Mesendoderm (in vitro differentiated cells): ENCODE results near the gene KRTAP5-4.
"Not testable (repeated sequence)": the region's sequence is repeated elsewhere in the genome, so short reads cannot be mapped to it uniquely, and the experiment has no call there.

Source experiments
- DNase-seq: peaks from one replicate; pipeline ENCODE4 v3.0.0; 2013
- H2AK5ac ChIP-seq: 2 replicates; pipeline ENCODE4 v1.6.1; 2013; ENCODE audit warnings: low read length, inconsistent platforms
- H2BK120ac ChIP-seq: 2 replicates; pipeline ENCODE4 v1.6.1; 2013; ENCODE audit warnings: low read depth, mild to moderate bottlenecking, low read length, moderate library complexity, mixed read lengths
- H2BK15ac ChIP-seq: replicated peaks from 2 replicates; pipeline ENCODE4 v1.6.1; 2013; ENCODE audit warnings: low read depth, mild to moderate bottlenecking, moderate library complexity
- H2BK5ac ChIP-seq: 2 replicates; pipeline ENCODE4 v1.6.1; 2013; ENCODE audit warnings: low read length, inconsistent platforms
- H3K18ac ChIP-seq: 2 replicates; pipeline ENCODE4 v1.6.1; 2013; ENCODE audit warnings: mild to moderate bottlenecking, low read length, mixed read lengths
- H3K23ac ChIP-seq: one replicate; pipeline ENCODE4 v1.6.1; 2013; ENCODE audit warnings: low read length
- H3K27ac ChIP-seq: 2 replicates; pipeline ENCODE4 v1.5.1; 2013; ENCODE audit warnings: low read depth, mild to moderate bottlenecking, inconsistent platforms, low read length, moderate library complexity
- H3K27me3 ChIP-seq: 2 replicates; pipeline ENCODE4 v1.6.1; 2013; ENCODE audit warnings: low read length, control low read depth, mild to moderate bottlenecking, inconsistent platforms; ENCODE audit not compliant: insufficient read depth, poor library complexity
- H3K36me3 ChIP-seq: 2 replicates; pipeline ENCODE4 v1.6.1; 2013; ENCODE audit warnings: low read length, inconsistent platforms; ENCODE audit not compliant: control insufficient read depth, insufficient read depth
- H3K4ac ChIP-seq: one replicate; pipeline ENCODE4 v1.6.1; 2013; ENCODE audit warnings: low read depth, mild to moderate bottlenecking, low read length, moderate library complexity
- H3K4me1 ChIP-seq: 2 replicates; pipeline ENCODE4 v1.6.1; 2013; ENCODE audit warnings: low read depth, low read length, inconsistent platforms; ENCODE audit not compliant: control insufficient read depth
- H3K4me2 ChIP-seq: 2 replicates; pipeline ENCODE4 v1.6.1; 2013; ENCODE audit warnings: low read length
- H3K4me3 ChIP-seq: 2 replicates; pipeline ENCODE4 v1.5.1; 2013; ENCODE audit warnings: mild to moderate bottlenecking, low read length
- H3K56ac ChIP-seq: one replicate; pipeline ENCODE4 v1.6.1; 2013; ENCODE audit warnings: low read length
- H3K79me1 ChIP-seq: 2 replicates; pipeline ENCODE4 v1.6.1; 2013; ENCODE audit warnings: low read length, inconsistent platforms
- H3K79me2 ChIP-seq: 2 replicates; pipeline ENCODE4 v1.6.1; 2013; ENCODE audit warnings: mild to moderate bottlenecking, low read length; ENCODE audit not compliant: control insufficient read depth, insufficient read depth
- H3K9ac ChIP-seq: 2 replicates; pipeline ENCODE4 v1.6.1; 2013; ENCODE audit warnings: low read length, inconsistent platforms
- H4K5ac ChIP-seq: one replicate; pipeline ENCODE4 v1.6.1; 2013; ENCODE audit warnings: low read length
- H4K8ac ChIP-seq: one replicate; pipeline ENCODE4 v1.6.1; 2013; ENCODE audit warnings: low read depth, mild to moderate bottlenecking, control low read depth, low read length, moderate library complexity
- WGBS: extraction: QIAGEN DNeasy Blood & Tissue Kit; methylation state at CpG from one replicate; pipeline ENCODE4 v1.1.7; 2013; ENCODE audit warnings: low lambda C conversion rate, missing lambda C conversion rate; ENCODE audit not compliant: insufficient coverage; ENCODE audit errors: extremely low coverage; 5-methylcytosine and 5-hydroxymethylcytosine counted together

The KRTAP5-4 gene

GRCh38 chr11:1647901-1648652 is 26.1 kb upstream of the KRTAP5-4 start:
- no peaks in the 10 kb centered on the region for H3K27me3 ChIP-seq
- H2BK15ac ChIP-seq: no peak overlapping the region
- DNase-seq: no peak
- no peaks in the 10 kb centered on the region for H3K79me1 ChIP-seq
- no peak overlapping the region for H3K27ac ChIP-seq
- no peak overlapping the region for H3K18ac ChIP-seq
- H3K4me2 ChIP-seq: no peak overlapping the region
- H3K56ac ChIP-seq: no peak overlapping the region
- no peak overlapping the region for H2BK5ac ChIP-seq
- H3K23ac ChIP-seq: no peak overlapping the region
- H3K79me2 ChIP-seq: no peaks in the 10 kb centered on the region
- no peak overlapping the region for H3K9ac ChIP-seq
- no peak overlapping the region for H4K8ac ChIP-seq
- no peak overlapping the region for H4K5ac ChIP-seq
- no peaks in the 10 kb centered on the region for H3K4me1 ChIP-seq
- no peak overlapping the region for H2AK5ac ChIP-seq
- H3K36me3 ChIP-seq: no peaks in the 10 kb centered on the region
- H3K4ac ChIP-seq: no peak overlapping the region
- WGBS: no CpG with 5 or more reads among the region's 35 CpGs
- H3K4me3 ChIP-seq: no peak overlapping the region
- H2BK120ac ChIP-seq: no peak overlapping the region

GRCh38 chr11:1646540-1646939 is 24.6 kb upstream of the KRTAP5-4 start:
- not testable (repeated sequence) for DNase-seq, H3K56ac ChIP-seq
- no CpG with 5 or more reads among the region's 10 CpGs for WGBS

GRCh38 chr11:1645357-1645821 is 23.5 kb upstream of the KRTAP5-4 start:
- no peaks in the 10 kb centered on the region for H3K4me1 ChIP-seq
- H3K18ac ChIP-seq: no peak overlapping the region
- no peak overlapping the region for H2BK15ac ChIP-seq
- no peak overlapping the region for H4K5ac ChIP-seq
- H3K56ac ChIP-seq: no peak overlapping the region
- H3K79me1 ChIP-seq: no peaks in the 10 kb centered on the region
- H3K4me2 ChIP-seq: no peak overlapping the region
- no peak overlapping the region for H2BK5ac ChIP-seq
- no peak overlapping the region for H3K23ac ChIP-seq
- no peak overlapping the region for H3K4ac ChIP-seq
- H3K79me2 ChIP-seq: no peaks in the 10 kb centered on the region
- H3K4me3 ChIP-seq: no peak overlapping the region
- no peaks in the 10 kb centered on the region for H3K36me3 ChIP-seq
- no peak overlapping the region for H4K8ac ChIP-seq
- H2BK120ac ChIP-seq: no peak overlapping the region
- no peak overlapping the region for H2AK5ac ChIP-seq
- no CpG with 5 or more reads among the region's 12 CpGs for WGBS
- H3K27ac ChIP-seq: no peak overlapping the region
- H3K9ac ChIP-seq: no peak overlapping the region
- no peaks in the 10 kb centered on the region for H3K27me3 ChIP-seq
- DNase-seq: no peak

More at GRCh38 chr11:1646540-1646939, 24.6 kb upstream of the KRTAP5-4 start:
- not testable (repeated sequence) for H2BK5ac ChIP-seq, H3K9ac ChIP-seq, H4K5ac ChIP-seq, H3K4me3 ChIP-seq, H2BK15ac ChIP-seq, H3K36me3 ChIP-seq, H3K23ac ChIP-seq, H3K4ac ChIP-seq, H3K27ac ChIP-seq, H4K8ac ChIP-seq, H3K4me1 ChIP-seq, H3K27me3 ChIP-seq, H3K79me2 ChIP-seq, H3K4me2 ChIP-seq, H3K18ac ChIP-seq, H2AK5ac ChIP-seq, H2BK120ac ChIP-seq, H3K79me1 ChIP-seq

- Histone ChIP-seq H2BK15ac (no peak overlapping the region), H3K79me1 (no peaks in the 10 kb centered on the region), H2AK5ac (no peak overlapping the region), H3K27me3 (no peaks in the 10 kb centered on the region), H3K27ac (no peak overlapping the region), H3K4me1 (no peaks in the 10 kb centered on the region), H3K56ac (no peak overlapping the region), H3K9ac (no peak overlapping the region), H4K8ac (no peak overlapping the region), H2BK120ac (no peak overlapping the region), H3K18ac (no peak overlapping the region), H3K4me2 (no peak overlapping the region), H3K23ac (no peak overlapping the region), H3K79me2 (no peaks in the 10 kb centered on the region), H3K36me3 (no peaks in the 10 kb centered on the region), H3K4ac (no peak overlapping the region), H2BK5ac (no peak overlapping the region), H4K5ac (no peak overlapping the region), H3K4me3 (no peak overlapping the region)
- no CpG with 5 or more reads among the region's 20 CpGs for WGBS
- no peak for DNase-seq
These were observed 22.8 kb upstream of the KRTAP5-4 start for GRCh38 chr11:1644601-1645356.

GRCh38 chr11:1643146-1643690 is 21.3 kb upstream of the KRTAP5-4 start:
- no peak overlapping the region for H3K4me3 ChIP-seq
- no peak overlapping the region for H4K5ac ChIP-seq
- H3K9ac ChIP-seq: no peak overlapping the region
- no peak for DNase-seq
- H3K36me3 ChIP-seq: no peaks in the 10 kb centered on the region
- H2BK120ac ChIP-seq: no peak overlapping the region
- H3K27me3 ChIP-seq: no peaks in the 10 kb centered on the region
- no peak overlapping the region for H3K4ac ChIP-seq
- no peak overlapping the region for H2AK5ac ChIP-seq
- H3K23ac ChIP-seq: no peak overlapping the region
- no peaks in the 10 kb centered on the region for H3K4me1 ChIP-seq
- H3K79me2 ChIP-seq: no peaks in the 10 kb centered on the region
- WGBS: no CpG with 5 or more reads among the region's 20 CpGs
- H3K27ac ChIP-seq: no peak overlapping the region
- no peaks in the 10 kb centered on the region for H3K79me1 ChIP-seq
- H2BK5ac ChIP-seq: no peak overlapping the region
- no peak overlapping the region for H3K18ac ChIP-seq
- no peak overlapping the region for H3K56ac ChIP-seq
- no peak overlapping the region for H4K8ac ChIP-seq
- H2BK15ac ChIP-seq: no peak overlapping the region
- no peak overlapping the region for H3K4me2 ChIP-seq
